GM23338 (cell line): ENCODE data around the gene HYAL2. TPM values are rescaled to one million over a fixed set of nuclear protein-coding genes. Genes with fewer than 3 reads are reported as not detected.

Experiments used
- ATAC-seq: fragments of 200-7000 bp; cut with Tn5 transposase; 3 replicates; pipeline ENCODE4 v1.9.1; 2020
- DNase-seq: peaks from one replicate; pipeline ENCODE4 v3.0.0-alpha.2; 2015; ENCODE audit warnings: low spot score
- H2AFZ ChIP-seq: fragments of 200-600 bp; sonication (generic); 2 replicates; pipeline ENCODE4 v1.8.0; 2016; ENCODE audit warnings: antibody characterized with exemption, mild to moderate bottlenecking, moderate library complexity
- H3F3A ChIP-seq: fragments of 200-600 bp; sonication (generic); replicated peaks from 2 replicates; pipeline ENCODE4 v1.8.0; 2017; ENCODE audit warnings: antibody characterized with exemption, mixed run types, low read depth
- H3K27ac ChIP-seq: fragments of 200-600 bp; sonication (generic); 2 replicates; pipeline ENCODE4 v1.6.1; 2016; ENCODE audit warnings: low read depth
- H3K27me3 ChIP-seq: fragments of 200-600 bp; sonication (generic); 2 replicates; pipeline ENCODE4 v1.8.0; 2016; ENCODE audit warnings: mild to moderate bottlenecking, mixed run types, moderate library complexity; ENCODE audit not compliant: insufficient read depth
- H3K36me3 ChIP-seq: fragments of 200-600 bp; sonication (generic); 2 replicates; pipeline ENCODE4 v1.8.0; 2016; ENCODE audit warnings: mild to moderate bottlenecking; ENCODE audit not compliant: insufficient read depth
- H3K4me1 ChIP-seq: fragments of 200-600 bp; sonication (generic); 2 replicates; pipeline ENCODE4 v1.8.0; 2016; ENCODE audit warnings: mild to moderate bottlenecking, moderate library complexity; ENCODE audit not compliant: insufficient read depth
- H3K4me2 ChIP-seq: fragments of 200-600 bp; sonication (generic); 2 replicates; pipeline ENCODE4 v1.7.1; 2017; ENCODE audit warnings: mixed run types
- H3K4me3 ChIP-seq: fragments of 200-600 bp; sonication (generic); 2 replicates; pipeline ENCODE4 v1.6.1; 2016; ENCODE audit warnings: mixed run types
- H3K79me2 ChIP-seq: fragments of 200-600 bp; sonication (generic); replicated peaks from 2 replicates; pipeline ENCODE4 v1.8.0; 2017; ENCODE audit warnings: mild to moderate bottlenecking; ENCODE audit not compliant: insufficient read depth
- H3K9me2 ChIP-seq: fragments of 200-600 bp; sonication (generic); 2 replicates; pipeline ENCODE4 v1.8.0; 2017; ENCODE audit not compliant: insufficient read depth
- H4K20me1 ChIP-seq: fragments of 200-600 bp; sonication (generic); replicated peaks from 2 replicates; pipeline ENCODE4 v1.8.0; 2017; ENCODE audit warnings: mild to moderate bottlenecking; ENCODE audit not compliant: insufficient read depth
- H3K27ac Mint-ChIP-seq: 2 replicates; pipeline ENCODE4 v1.8.0; 2020; ENCODE audit warnings: inconsistent platforms, mild to moderate bottlenecking, moderate library complexity, mixed read lengths
- H3K27me3 Mint-ChIP-seq: 3 replicates; pipeline ENCODE4 v1.8.0; 2022; ENCODE audit warnings: low read depth, mild to moderate bottlenecking, moderate library complexity, mixed read lengths, inconsistent platforms; ENCODE audit not compliant: insufficient read depth, poor library complexity
- H3K36me3 Mint-ChIP-seq: 3 replicates; pipeline ENCODE4 v1.8.0; 2021; ENCODE audit warnings: low read depth, mild to moderate bottlenecking, inconsistent platforms, moderate library complexity, mixed read lengths
- H3K4me1 Mint-ChIP-seq: 3 replicates; pipeline ENCODE4 v1.8.0; 2020; ENCODE audit warnings: mild to moderate bottlenecking, inconsistent platforms, mixed read lengths
- H3K4me3 Mint-ChIP-seq: 3 replicates; pipeline ENCODE4 v1.8.0; 2021; ENCODE audit warnings: moderate library complexity, mild to moderate bottlenecking, inconsistent platforms, mixed read lengths
- H3K9me3 Mint-ChIP-seq: 3 replicates; pipeline ENCODE4 v1.8.0; 2020; ENCODE audit warnings: moderate library complexity, mild to moderate bottlenecking, inconsistent platforms, mixed read lengths
- CREB1 ChIP-seq: fragments of 250-450 bp; sonication (Bioruptor Pico); IDR thresholded peaks from 2 replicates; pipeline ENCODE4 v1.5.0; 2020; ENCODE audit warnings: low read depth, mild to moderate bottlenecking, moderate library complexity
- CTCF ChIP-seq, 2 experiments: fragments of 200-600 bp in 1 of 2; sonication (generic) in 1 of 2; conservative IDR thresholded peaks; 2 replicates each; pipeline versions ENCODE4 v1.5.1 to v1.6.1; 2016 to 2017; ENCODE audit warnings: antibody characterized with exemption in 2 of 2, low read depth in 2 of 2, mild to moderate bottlenecking in 2 of 2, moderate library complexity in 1 of 2
- ETS1 ChIP-seq: IDR thresholded peaks from 2 replicates; pipeline ENCODE4 v1.6.1; 2016; ENCODE audit warnings: antibody characterized with exemption
- EZH2phosphoT487 ChIP-seq: fragments of 200-600 bp; sonication (generic); IDR thresholded peaks from one replicate; pipeline ENCODE4 v1.8.1; 2018; ENCODE audit warnings: antibody characterized with exemption; ENCODE audit not compliant: unreplicated experiment
- POLR2AphosphoS5 ChIP-seq: IDR thresholded peaks from 2 replicates; pipeline ENCODE4 v1.6.1; 2016; ENCODE audit warnings: antibody characterized with exemption, low read depth
- ZNF114 ChIP-seq: fragments of 250-450 bp; sonication (Bioruptor Pico); IDR thresholded peaks from 2 replicates; pipeline ENCODE4 v1.5.0; 2020; ENCODE audit warnings: mild to moderate bottlenecking, moderate library complexity
- polyA plus RNA-seq: library from polyadenylated mRNA; unstranded; fragments of >200 nt; fragmentation: Nextera tagmentation; extraction: Ambion mirVana; gene quantifications from 2 replicates; pipeline ENCODE4 v1.2.1, GENCODE V29; 2016
- total RNA-seq: library from RNA; depleted of rRNA; stranded (reverse); fragments of >200 nt; shearing (Covaris generic); gene quantifications from 2 replicates; pipeline ENCODE4 v1.2.3, GENCODE V29; 2014

Gene HYAL2
- total and polyA plus RNA-seq, 2 experiments from 2014 or later: 28.9 to 74.3 TPM

GRCh38 chr3:50322115-50322385 lies 495 bp downstream of the HYAL2 start:
- no peaks in the 10 kb centered on the region for H3K9me2 ChIP-seq
- H4K20me1 ChIP-seq: peaks cover 7% of the 10 kb centered on the region; the same call in 1 of the 2 replicates
- Mint-ChIP-seq H3K27me3 (peaks cover 11% of the 10 kb centered on the region), H3K4me3 (peak overlapping the region; percentile 86), H3K27ac (peak overlapping the region; percentile 82; the same call in 1 of the 2 replicates), H3K9me3 (no peaks in the 10 kb centered on the region), H3K36me3 (peaks cover 47% of the 10 kb centered on the region), H3K4me1 (peaks cover 46% of the 10 kb centered on the region)
- H3K36me3 ChIP-seq: peaks cover 8% of the 10 kb centered on the region
- DNase-seq: no peak
- H2AFZ ChIP-seq: peak overlapping the region; percentile 90
- H3K27ac ChIP-seq: peak overlapping the region; percentile 88
- H3K4me3 ChIP-seq: peak overlapping the region; percentile 97
- no peaks in the 10 kb centered on the region for H3K27me3 ChIP-seq
- H3K79me2 ChIP-seq: peaks cover 30% of the 10 kb centered on the region
- H3K4me2 ChIP-seq: peak overlapping the region; percentile 99
- peaks cover 20% of the 10 kb centered on the region; the same call in 1 of the 2 replicates for H3F3A ChIP-seq
- no peak; the same call in 1 of the 2 replicates for TF ChIP-seq ETS1
- no peak for TF ChIP-seq CREB1 (CRISPR knock-in tag)
- no peak for TF ChIP-seq ZNF114 (CRISPR knock-in tag)
- peak; percentile 57 for TF ChIP-seq POLR2AphosphoS5
- TF ChIP-seq EZH2phosphoT487: no peak
- H3K4me1 ChIP-seq: peaks cover 17% of the 10 kb centered on the region
- peak; percentile 0; the same call in 1 of the 3 replicates for ATAC-seq

- H3K4me3 Mint-ChIP-seq: peak overlapping the region; percentile 86
- H3K9me2 ChIP-seq: no peaks in the 10 kb centered on the region
- H3K36me3 ChIP-seq: peaks cover 8% of the 10 kb centered on the region
- ATAC-seq (peak; percentile 72), DNase-seq (peak; percentile 96)
- H3K4me1 ChIP-seq: peaks cover 15% of the 10 kb centered on the region
- H2AFZ ChIP-seq: peak overlapping the region; percentile 93
- H3K36me3 Mint-ChIP-seq: peaks cover 50% of the 10 kb centered on the region
- H3K4me3 ChIP-seq: peak overlapping the region; percentile 97
- H3K4me2 ChIP-seq: peak overlapping the region; percentile 99
- H3K27ac Mint-ChIP-seq: peak overlapping the region; percentile 99
- H3F3A ChIP-seq: peaks cover 17% of the 10 kb centered on the region; the same call in 1 of the 2 replicates
- peaks cover 11% of the 10 kb centered on the region for H3K27me3 Mint-ChIP-seq
- no peaks in the 10 kb centered on the region for H3K27me3 ChIP-seq
- H4K20me1 ChIP-seq: peaks cover 5% of the 10 kb centered on the region; the same call in 1 of the 2 replicates
- peaks cover 26% of the 10 kb centered on the region for H3K79me2 ChIP-seq
- H3K27ac ChIP-seq: peak overlapping the region; percentile 100
- no peaks in the 10 kb centered on the region for H3K9me3 Mint-ChIP-seq
- TF ChIP-seq EZH2phosphoT487 (no peak), POLR2AphosphoS5 (peak; percentile 72), CTCF (conservative IDR thresholded peaks at IDR 0.05; ENCODE audit: low read depth in 2 of 2) (peak; percentile 60 to 70)
- peaks cover 43% of the 10 kb centered on the region for H3K4me1 Mint-ChIP-seq
These were observed 1.0 kb downstream of the HYAL2 start for GRCh38 chr3:50321336-50322114.
